PFSK-1 (cell line): Measurements from ENCODE around the gene CHRM4.

Source experiments
- FOXP2 ChIP-seq: optimal IDR thresholded peaks from 2 replicates; pipeline ENCODE3; 2011; ENCODE audit warnings: borderline replicate concordance, control low read depth, inconsistent platforms; ENCODE audit not compliant: insufficient read depth; ENCODE audit errors: extremely low read length, extremely low read depth
- POLR2AphosphoS5 ChIP-seq: IDR thresholded peaks from 2 replicates; pipeline ENCODE4 v1.6.1; 2012; ENCODE audit warnings: low read depth, mild to moderate bottlenecking, control low read depth, low read length, moderate library complexity
- SIN3A ChIP-seq: IDR thresholded peaks from 2 replicates; pipeline ENCODE4 v1.6.1; 2012; ENCODE audit warnings: mild to moderate bottlenecking, low read length, moderate library complexity, borderline replicate concordance; ENCODE audit not compliant: insufficient read depth
- TAF1 ChIP-seq: IDR thresholded peaks from 2 replicates; pipeline ENCODE4 v1.6.1; 2012; ENCODE audit warnings: low read length, control low read depth, borderline replicate concordance; ENCODE audit not compliant: insufficient read depth
- TF ChIP-seq, protein P1 (sequence below), 2 experiments: IDR thresholded peaks; 2 replicates each; pipeline versions ENCODE4 v1.6.1 to v1.8.0; 2011 to 2012; ENCODE audit warnings: low read depth in 2 of 2, low read length in 2 of 2, control low read depth in 1 of 2, inconsistent platforms in 1 of 2, mild to moderate bottlenecking in 1 of 2, moderate library complexity in 1 of 2; ENCODE audit not compliant: insufficient read depth in 1 of 2

Gene CHRM4

DNA sequence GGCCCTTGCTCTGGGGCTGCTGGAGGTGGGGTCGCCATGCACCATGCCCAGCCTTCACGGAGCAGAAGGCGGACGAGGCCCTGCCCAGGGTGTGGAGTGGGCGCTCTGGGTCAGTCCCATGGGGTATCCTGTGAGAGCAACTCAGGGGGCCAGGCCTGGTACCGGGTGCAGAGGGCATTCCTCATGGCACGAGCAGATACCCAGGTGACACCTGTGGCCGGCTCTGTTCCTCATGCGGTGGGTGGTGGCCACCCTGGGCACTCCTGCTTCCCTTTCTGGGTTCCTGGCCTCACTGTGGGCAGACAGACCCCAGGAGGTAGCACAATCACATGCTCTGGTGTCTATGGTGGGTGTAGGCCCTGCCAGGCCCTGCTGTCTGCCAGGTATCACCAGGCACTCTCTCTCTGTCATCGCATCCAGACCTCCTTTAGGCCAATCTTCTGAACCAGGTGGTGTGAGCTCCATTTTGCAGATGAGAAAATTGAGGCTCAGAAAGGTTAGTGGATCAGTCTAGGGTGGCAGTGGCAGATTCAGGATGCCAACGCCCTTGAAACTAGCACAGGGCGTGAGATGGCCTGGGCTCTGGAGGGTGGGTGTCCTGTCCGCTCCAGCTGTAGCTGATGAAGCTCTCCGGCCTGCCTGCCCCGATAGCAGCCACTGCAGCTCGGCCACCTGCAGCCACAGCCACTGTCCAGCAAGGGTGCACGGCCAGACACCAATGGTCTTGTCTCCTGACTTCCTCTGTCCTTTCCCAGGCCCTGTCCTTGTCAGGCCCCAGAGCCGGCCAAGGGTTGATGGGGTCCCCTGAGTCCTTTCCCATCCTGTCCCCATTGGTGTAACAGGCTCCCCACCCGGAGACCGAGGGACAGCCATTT is 29.2 kb downstream of the CHRM4 start:
- TF ChIP-seq POLR2AphosphoS5 (no peak), TAF1 (no peak), SIN3A (no peak), FOXP2 (no peak)
- TF ChIP-seq, protein P1, sequence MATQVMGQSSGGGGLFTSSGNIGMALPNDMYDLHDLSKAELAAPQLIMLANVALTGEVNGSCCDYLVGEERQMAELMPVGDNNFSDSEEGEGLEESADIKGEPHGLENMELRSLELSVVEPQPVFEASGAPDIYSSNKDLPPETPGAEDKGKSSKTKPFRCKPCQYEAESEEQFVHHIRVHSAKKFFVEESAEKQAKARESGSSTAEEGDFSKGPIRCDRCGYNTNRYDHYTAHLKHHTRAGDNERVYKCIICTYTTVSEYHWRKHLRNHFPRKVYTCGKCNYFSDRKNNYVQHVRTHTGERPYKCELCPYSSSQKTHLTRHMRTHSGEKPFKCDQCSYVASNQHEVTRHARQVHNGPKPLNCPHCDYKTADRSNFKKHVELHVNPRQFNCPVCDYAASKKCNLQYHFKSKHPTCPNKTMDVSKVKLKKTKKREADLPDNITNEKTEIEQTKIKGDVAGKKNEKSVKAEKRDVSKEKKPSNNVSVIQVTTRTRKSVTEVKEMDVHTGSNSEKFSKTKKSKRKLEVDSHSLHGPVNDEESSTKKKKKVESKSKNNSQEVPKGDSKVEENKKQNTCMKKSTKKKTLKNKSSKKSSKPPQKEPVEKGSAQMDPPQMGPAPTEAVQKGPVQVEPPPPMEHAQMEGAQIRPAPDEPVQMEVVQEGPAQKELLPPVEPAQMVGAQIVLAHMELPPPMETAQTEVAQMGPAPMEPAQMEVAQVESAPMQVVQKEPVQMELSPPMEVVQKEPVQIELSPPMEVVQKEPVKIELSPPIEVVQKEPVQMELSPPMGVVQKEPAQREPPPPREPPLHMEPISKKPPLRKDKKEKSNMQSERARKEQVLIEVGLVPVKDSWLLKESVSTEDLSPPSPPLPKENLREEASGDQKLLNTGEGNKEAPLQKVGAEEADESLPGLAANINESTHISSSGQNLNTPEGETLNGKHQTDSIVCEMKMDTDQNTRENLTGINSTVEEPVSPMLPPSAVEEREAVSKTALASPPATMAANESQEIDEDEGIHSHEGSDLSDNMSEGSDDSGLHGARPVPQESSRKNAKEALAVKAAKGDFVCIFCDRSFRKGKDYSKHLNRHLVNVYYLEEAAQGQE (IDR thresholded peaks at IDR 0.05; ENCODE audit: insufficient read depth in 1 of 2, low read depth in 2 of 2, low read length in 2 of 2): no peak

DNA sequence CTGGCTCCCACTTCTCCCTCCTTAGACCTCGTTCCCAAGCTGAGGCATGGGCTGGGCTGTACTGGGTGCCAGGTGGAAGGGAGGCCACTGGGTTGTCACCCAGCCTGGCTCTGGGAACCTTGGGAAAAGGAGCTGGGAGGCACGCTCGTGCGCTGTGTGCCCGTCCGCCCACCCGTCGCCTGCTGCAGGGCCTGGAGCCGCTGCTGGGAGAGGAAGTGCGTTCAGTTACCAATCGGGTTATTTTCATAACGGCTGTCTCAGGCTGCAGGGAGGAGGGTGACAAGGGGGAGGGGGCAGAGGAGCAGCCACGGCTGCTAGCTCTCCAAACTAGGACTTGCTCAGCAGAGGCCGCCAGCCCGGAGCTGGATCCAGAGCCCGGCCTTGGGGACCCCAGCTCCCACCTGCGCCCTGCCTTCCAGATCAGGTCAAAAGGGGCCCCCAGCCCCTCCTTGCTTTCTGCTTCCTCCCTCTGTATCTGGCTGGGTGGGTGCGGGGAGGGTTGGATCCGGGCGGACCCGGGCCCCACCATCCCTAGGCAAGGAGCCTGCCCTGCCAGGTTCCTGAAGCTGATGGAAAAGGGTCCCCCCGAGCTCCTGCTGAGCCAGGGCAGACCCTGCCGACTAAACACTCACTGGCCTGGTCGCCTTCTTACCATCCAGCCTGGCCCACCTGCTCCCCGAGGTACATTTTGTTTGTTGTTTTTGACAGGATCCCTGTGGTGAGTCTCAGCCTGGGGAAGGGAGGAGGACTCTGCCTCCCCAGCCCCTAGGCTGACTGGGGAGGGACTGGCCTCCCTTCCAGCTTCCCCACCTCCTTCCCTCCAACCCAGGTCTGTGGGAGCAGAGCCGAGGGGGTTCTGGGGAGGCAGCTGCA is 30.1 kb downstream of the CHRM4 start:
- TF ChIP-seq FOXP2 (no peak), SIN3A (no peak; the same call in 1 of the 2 replicates), TAF1 (no peak), POLR2AphosphoS5 (no peak)
- TF ChIP-seq, protein P1 (IDR thresholded peaks at IDR 0.05; ENCODE audit: insufficient read depth in 1 of 2, low read depth in 2 of 2, low read length in 2 of 2): no peak

DNA sequence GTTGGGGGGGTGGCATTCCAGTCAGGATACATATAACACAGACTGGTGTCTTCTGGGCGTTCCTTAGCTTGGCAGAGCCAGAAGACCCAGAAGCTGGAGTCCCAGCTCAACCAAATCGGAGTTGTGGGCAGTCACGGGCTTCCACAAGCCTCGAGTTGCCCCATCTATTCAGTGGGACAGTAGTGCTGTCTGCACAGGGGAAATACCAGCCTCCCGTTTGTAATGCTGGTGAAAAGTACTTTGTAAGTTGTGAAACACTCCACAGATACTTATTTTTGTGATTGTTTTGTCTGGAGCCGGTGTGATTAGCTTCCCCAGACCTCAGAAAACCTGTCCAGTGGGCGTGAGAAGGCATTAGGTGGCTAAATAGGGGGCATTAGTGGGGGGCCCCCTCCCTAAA is 30.7 kb downstream of the CHRM4 start:
- no peak for TF ChIP-seq POLR2AphosphoS5
- TF ChIP-seq FOXP2: no peak
- TF ChIP-seq, protein P1 (IDR thresholded peaks at IDR 0.05; ENCODE audit: insufficient read depth in 1 of 2, low read depth in 2 of 2, low read length in 2 of 2): no peak
- no peak for TF ChIP-seq TAF1
- no peak for TF ChIP-seq SIN3A

DNA sequence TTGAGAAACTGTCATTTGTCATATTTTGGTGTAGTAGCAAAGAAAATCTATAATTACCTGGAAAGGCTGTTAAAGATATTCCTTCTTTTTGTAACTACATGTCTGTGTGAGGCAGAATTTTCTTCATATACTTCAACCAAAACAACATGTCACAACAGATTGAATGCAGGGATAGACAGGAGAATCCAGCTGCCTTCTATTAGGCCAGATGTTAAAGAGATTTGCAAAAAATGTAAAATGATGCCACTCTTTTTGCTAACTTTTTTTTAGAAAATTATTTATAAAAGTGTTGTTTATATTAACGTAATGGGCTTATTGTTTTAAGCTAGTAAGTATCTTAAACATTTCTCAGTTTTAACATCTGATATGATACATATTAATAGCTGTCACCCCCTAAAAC is 31.6 kb downstream of the CHRM4 start:
- TF ChIP-seq FOXP2: no peak
- TF ChIP-seq TAF1: no peak
- no peak for TF ChIP-seq POLR2AphosphoS5
- no peak for TF ChIP-seq SIN3A
- TF ChIP-seq, protein P1 (IDR thresholded peaks at IDR 0.05; ENCODE audit: insufficient read depth in 1 of 2, low read depth in 2 of 2, low read length in 2 of 2): no peak
